H9 (cell line): ENCODE measurements around the gene PLCB1. TPM values are rescaled to one million over a fixed set of nuclear protein-coding genes. Genes with fewer than 3 reads are reported as not detected.

ENCODE experiments used
- DNase-seq: peaks from one replicate; pipeline ENCODE4 v3.0.0-alpha.2; 2017
- H2AFZ ChIP-seq: one replicate; pipeline ENCODE4 v1.6.1; 2013; ENCODE audit warnings: mild to moderate bottlenecking, low read length, control low read depth, moderate library complexity
- H2AK5ac ChIP-seq: 2 replicates; pipeline ENCODE4 v1.6.1; 2013; ENCODE audit warnings: low read length, control low read depth, mixed read lengths; ENCODE audit not compliant: insufficient read length
- H2BK120ac ChIP-seq: one replicate; pipeline ENCODE4 v1.6.1; 2013; ENCODE audit warnings: low read depth, mild to moderate bottlenecking, low read length, control low read depth, inconsistent platforms; ENCODE audit not compliant: poor library complexity, severe bottlenecking
- H2BK12ac ChIP-seq: 2 replicates; pipeline ENCODE4 v1.6.1; 2013; ENCODE audit warnings: low read length, control low read depth, mixed read lengths, low read depth; ENCODE audit not compliant: insufficient read length
- H2BK15ac ChIP-seq: 2 replicates; pipeline ENCODE4 v1.6.1; 2013; ENCODE audit warnings: low read depth, low read length, control low read depth
- H2BK20ac ChIP-seq: one replicate; pipeline ENCODE4 v1.6.1; 2013; ENCODE audit warnings: low read depth, mild to moderate bottlenecking, low read length, control low read depth, inconsistent platforms; ENCODE audit not compliant: poor library complexity, severe bottlenecking
- H2BK5ac ChIP-seq: 2 replicates; pipeline ENCODE4 v1.6.1; 2013; ENCODE audit warnings: low read length, control low read depth, mixed read lengths; ENCODE audit not compliant: insufficient read length
- H3K14ac ChIP-seq: 2 replicates; pipeline ENCODE4 v1.6.1; 2013; ENCODE audit warnings: low read length, control low read depth; ENCODE audit not compliant: insufficient read depth
- H3K18ac ChIP-seq: 2 replicates; pipeline ENCODE4 v1.6.1; 2013; ENCODE audit warnings: low read depth, mild to moderate bottlenecking, mixed read lengths, low read length, control low read depth; ENCODE audit not compliant: insufficient read length
- H3K23ac ChIP-seq: 2 replicates; pipeline ENCODE4 v1.6.1; 2013; ENCODE audit warnings: low read length, control low read depth, mixed read lengths, low read depth; ENCODE audit not compliant: insufficient read length
- H3K23me2 ChIP-seq: 2 replicates; pipeline ENCODE4 v1.6.1; 2013; ENCODE audit warnings: low read depth, mild to moderate bottlenecking, mixed read lengths, low read length, control low read depth; ENCODE audit not compliant: insufficient read length, poor library complexity, severe bottlenecking
- H3K27ac ChIP-seq: 2 replicates; pipeline ENCODE4 v1.5.1; 2013; ENCODE audit warnings: low read length, control low read depth, mixed read lengths, low read depth; ENCODE audit not compliant: insufficient read length
- H3K27me3 ChIP-seq: 2 replicates; pipeline ENCODE4 v1.6.1; 2013; ENCODE audit warnings: low read length, control low read depth, inconsistent platforms; ENCODE audit not compliant: insufficient read depth
- H3K4ac ChIP-seq: 2 replicates; pipeline ENCODE4 v1.6.1; 2013; ENCODE audit warnings: low read depth, mild to moderate bottlenecking, control low read depth, inconsistent platforms, low read length, moderate library complexity
- H3K4me1 ChIP-seq: 2 replicates; pipeline ENCODE4 v1.6.1; 2013; ENCODE audit warnings: low read length, control low read depth, inconsistent platforms; ENCODE audit not compliant: insufficient read depth
- H3K4me2 ChIP-seq: 2 replicates; pipeline ENCODE4 v1.6.1; 2013; ENCODE audit warnings: low read length, control low read depth, mixed read lengths; ENCODE audit not compliant: insufficient read length, insufficient read depth
- H3K56ac ChIP-seq: 2 replicates; pipeline ENCODE4 v1.6.1; 2013; ENCODE audit warnings: low read depth, mild to moderate bottlenecking, mixed read lengths, low read length, control low read depth; ENCODE audit not compliant: insufficient read length
- H3K79me1 ChIP-seq: 2 replicates; pipeline ENCODE4 v1.6.1; 2013; ENCODE audit warnings: low read depth, mild to moderate bottlenecking, moderate library complexity, low read length, control low read depth, inconsistent platforms; ENCODE audit not compliant: insufficient read depth, poor library complexity, severe bottlenecking
- H3K79me2 ChIP-seq: 2 replicates; pipeline ENCODE4 v1.6.1; 2013; ENCODE audit warnings: low read length, control low read depth, inconsistent platforms; ENCODE audit not compliant: insufficient read depth
- H3K9ac ChIP-seq: 2 replicates; pipeline ENCODE4 v1.6.1; 2013; ENCODE audit warnings: low read length, control low read depth, mixed read lengths; ENCODE audit not compliant: insufficient read length; ENCODE audit errors: extremely low read depth
- H3K9me3 ChIP-seq: one replicate; pipeline ENCODE4 v1.6.1; 2013; ENCODE audit warnings: low read depth, low read length, inconsistent platforms; ENCODE audit not compliant: control insufficient read depth
- H3T11ph ChIP-seq: one replicate; pipeline ENCODE4 v1.6.1; 2013; ENCODE audit warnings: mild to moderate bottlenecking, low read length, control low read depth, inconsistent platforms
- H4K20me1 ChIP-seq: one replicate; pipeline ENCODE4 v1.6.1; 2013; ENCODE audit not compliant: control insufficient read depth, insufficient read length, insufficient read depth
- H4K5ac ChIP-seq: 2 replicates; pipeline ENCODE4 v1.6.1; 2013; ENCODE audit warnings: low read depth, mild to moderate bottlenecking, mixed read lengths, low read length, control low read depth; ENCODE audit not compliant: insufficient read length
- H4K8ac ChIP-seq: replicated peaks from 2 replicates; pipeline ENCODE4 v1.6.1; 2013; ENCODE audit warnings: low read length, control low read depth, mixed read lengths, low read depth; ENCODE audit not compliant: insufficient read length
- H4K91ac ChIP-seq: 2 replicates; pipeline ENCODE4 v1.6.1; 2013; ENCODE audit warnings: low read depth, mild to moderate bottlenecking, moderate library complexity, mixed read lengths, low read length, control low read depth; ENCODE audit not compliant: insufficient read length
- H3K27ac Mint-ChIP-seq, 3 experiments: 2 replicates in 2 of 3; 3 replicates in 1 of 3; pipeline ENCODE4 v1.8.0; 2020 to 2021; ENCODE audit warnings: mixed read lengths in 3 of 3, mild to moderate bottlenecking in 1 of 3, moderate library complexity in 1 of 3
- H3K27me3 Mint-ChIP-seq: 2 replicates; pipeline ENCODE4 v1.8.0; 2021; ENCODE audit warnings: low read depth, mild to moderate bottlenecking, moderate library complexity, mixed read lengths
- H3K36me3 Mint-ChIP-seq, 3 experiments: 2 replicates in 2 of 3; 3 replicates in 1 of 3; pipeline ENCODE4 v1.8.0; 2020 to 2021; ENCODE audit warnings: low read depth in 3 of 3, mixed read lengths in 3 of 3; ENCODE audit not compliant: insufficient read depth in 1 of 3
- H3K4me1 Mint-ChIP-seq, 2 experiments: 2 replicates each; pipeline ENCODE4 v1.8.0; 2020; ENCODE audit warnings: mixed read lengths in 2 of 2
- H3K4me3 Mint-ChIP-seq, 2 experiments: 2 replicates in 1 of 2; 3 replicates in 1 of 2; pipeline ENCODE4 v1.8.0; 2020 to 2021; ENCODE audit warnings: mild to moderate bottlenecking in 2 of 2, mixed read lengths in 2 of 2, moderate library complexity in 1 of 2
- H3K9me3 Mint-ChIP-seq, 2 experiments: 2 replicates in 1 of 2; 3 replicates in 1 of 2; pipeline ENCODE4 v1.8.0; 2020; ENCODE audit warnings: mild to moderate bottlenecking in 2 of 2, mixed read lengths in 2 of 2, moderate library complexity in 1 of 2
- WGBS: extraction: QIAGEN DNeasy Blood & Tissue Kit; methylation state at CpG from one replicate; pipeline ENCODE4 v1.1.7; 2013; ENCODE audit warnings: missing lambda C conversion rate, low lambda C conversion rate, mixed read lengths; ENCODE audit not compliant: insufficient read length; ENCODE audit errors: extremely low coverage; 5-methylcytosine and 5-hydroxymethylcytosine counted together
- total RNA-seq: library from RNA; stranded (reverse); gene quantifications from 2 replicates; pipeline ENCODE4 v1.2.1, GENCODE V29; 2021
- TF ChIP-seq, protein P1 (sequence below): fragments of 200-600 bp; sonication (generic); conservative IDR thresholded peaks from 3 replicates; pipeline ENCODE4 v1.8.0; 2021; ENCODE audit warnings: antibody characterized with exemption, mild to moderate bottlenecking

PLCB1 gene
- total RNA-seq, 1 experiment from 2014 or later: 11.5 TPM

DNA sequence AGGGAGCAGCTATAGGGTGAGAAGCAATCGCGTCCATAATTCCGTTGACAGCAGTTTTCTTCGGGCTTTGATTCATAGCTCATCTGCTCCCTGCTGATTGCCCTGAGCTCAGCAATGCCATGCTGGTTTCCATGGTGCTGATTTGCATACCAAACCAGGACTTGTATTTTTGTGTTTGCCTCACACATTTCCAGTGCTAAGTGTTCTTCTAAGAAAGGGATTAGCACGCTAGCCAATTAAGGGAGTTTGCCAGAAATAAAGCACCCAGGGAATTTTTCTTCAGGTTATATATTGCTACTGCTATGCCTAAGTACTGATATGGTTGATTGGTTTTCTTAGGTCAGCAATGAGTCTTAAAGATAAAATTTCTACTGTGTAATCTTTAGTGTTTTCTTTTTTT, 177.6 kb downstream of the PLCB1 start:
- Mint-ChIP-seq H3K4me3 (no peak overlapping the region), H3K9me3 (no peaks in the 10 kb centered on the region), H3K4me1 (peaks cover 23 to 34% of the 10 kb centered on the region in 2 experiments), H3K36me3 (no peaks in the 10 kb centered on the region; a peak in 1 of 7 replicates), H3K27me3 (no peaks in the 10 kb centered on the region; the same call in 1 of the 2 replicates), H3K27ac (peak overlapping the region in 2 of 3 experiments; percentile 51 to 72; a peak in 1 of 7 replicates)
- H3K4me1 ChIP-seq: peaks cover 6% of the 10 kb centered on the region
- H3K79me1 ChIP-seq: no peaks in the 10 kb centered on the region
- no peaks in the 10 kb centered on the region for H3K79me2 ChIP-seq
- H3K23ac ChIP-seq: no peak overlapping the region
- no peak overlapping the region for H2BK20ac ChIP-seq
- H3T11ph ChIP-seq: no peak overlapping the region
- TF ChIP-seq, protein P1, sequence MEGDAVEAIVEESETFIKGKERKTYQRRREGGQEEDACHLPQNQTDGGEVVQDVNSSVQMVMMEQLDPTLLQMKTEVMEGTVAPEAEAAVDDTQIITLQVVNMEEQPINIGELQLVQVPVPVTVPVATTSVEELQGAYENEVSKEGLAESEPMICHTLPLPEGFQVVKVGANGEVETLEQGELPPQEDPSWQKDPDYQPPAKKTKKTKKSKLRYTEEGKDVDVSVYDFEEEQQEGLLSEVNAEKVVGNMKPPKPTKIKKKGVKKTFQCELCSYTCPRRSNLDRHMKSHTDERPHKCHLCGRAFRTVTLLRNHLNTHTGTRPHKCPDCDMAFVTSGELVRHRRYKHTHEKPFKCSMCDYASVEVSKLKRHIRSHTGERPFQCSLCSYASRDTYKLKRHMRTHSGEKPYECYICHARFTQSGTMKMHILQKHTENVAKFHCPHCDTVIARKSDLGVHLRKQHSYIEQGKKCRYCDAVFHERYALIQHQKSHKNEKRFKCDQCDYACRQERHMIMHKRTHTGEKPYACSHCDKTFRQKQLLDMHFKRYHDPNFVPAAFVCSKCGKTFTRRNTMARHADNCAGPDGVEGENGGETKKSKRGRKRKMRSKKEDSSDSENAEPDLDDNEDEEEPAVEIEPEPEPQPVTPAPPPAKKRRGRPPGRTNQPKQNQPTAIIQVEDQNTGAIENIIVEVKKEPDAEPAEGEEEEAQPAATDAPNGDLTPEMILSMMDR: no peak
- no peak overlapping the region for H2BK120ac ChIP-seq
- H4K8ac ChIP-seq: no peak overlapping the region
- H3K23me2 ChIP-seq: no peaks in the 10 kb centered on the region
- no peak overlapping the region for H3K4ac ChIP-seq
- WGBS: no CpG with 5 or more reads among the region's 5 CpGs
- H4K91ac ChIP-seq: no peak overlapping the region
- H3K4me2 ChIP-seq: no peak overlapping the region
- H2AK5ac ChIP-seq: no peak overlapping the region
- no peak overlapping the region for H3K14ac ChIP-seq
- no peak overlapping the region for H2AFZ ChIP-seq
- H4K5ac ChIP-seq: no peak overlapping the region
- no peak overlapping the region for H3K9ac ChIP-seq
- no peak overlapping the region for H3K18ac ChIP-seq
- no peak overlapping the region for H3K27ac ChIP-seq
- H3K9me3 ChIP-seq: no peaks in the 10 kb centered on the region
- H4K20me1 ChIP-seq: no peaks in the 10 kb centered on the region
- no peak overlapping the region for H3K56ac ChIP-seq
- no peak overlapping the region for H2BK12ac ChIP-seq
- H2BK5ac ChIP-seq: no peak overlapping the region
- H3K27me3 ChIP-seq: no peaks in the 10 kb centered on the region
- H2BK15ac ChIP-seq: no peak overlapping the region
- DNase-seq: peak; percentile 32
